Transverse colon (tissue), 4 donors: ENCODE results near the gene GLI1. TPM values are rescaled to one million over a fixed set of nuclear protein-coding genes. Genes with fewer than 3 reads are reported as not detected.

Source experiments
- DNase-seq: peaks from one replicate; pipeline ENCODE4 v3.0.0-alpha.2; 2019
- H3K27ac ChIP-seq, 4 donors: fragments of 200-600 bp; sonication (generic); 2 replicates each; pipeline ENCODE4 v1.5.1; 2016 to 2018; ENCODE audit warnings: inconsistent platforms in 4 of 4
- H3K27me3 ChIP-seq: fragments of 200-600 bp; sonication (generic); 2 replicates; pipeline ENCODE4 v1.5.1; 2017; ENCODE audit warnings: inconsistent platforms
- H3K36me3 ChIP-seq, 4 donors: fragments of 200-600 bp; sonication (generic); 2 replicates each; pipeline ENCODE4 v1.5.1; 2017 to 2019; ENCODE audit warnings: inconsistent platforms in 4 of 4
- H3K4me1 ChIP-seq, 4 donors: fragments of 200-600 bp; sonication (generic); 2 replicates each; pipeline ENCODE4 v1.5.1; 2017 to 2020; ENCODE audit warnings: inconsistent platforms in 4 of 4
- H3K4me3 ChIP-seq, 4 donors: fragments of 200-600 bp; sonication (generic); 1 replicate in 1 of 4; 2 replicates in 3 of 4; pipeline versions ENCODE4 v1.5.1 to v1.6.1; 2017 to 2019; ENCODE audit warnings: inconsistent platforms in 4 of 4
- H3K9me3 ChIP-seq, 2 donors: fragments of 200-600 bp; sonication (generic); 2 replicates each; pipeline ENCODE4 v1.5.1; 2017 to 2019; ENCODE audit warnings: inconsistent platforms in 2 of 2
- EP300 ChIP-seq: sonication (generic); formaldehyde crosslinking; IDR thresholded peaks from one replicate; pipeline ENCODE4 v1.6.1; 2017; ENCODE audit warnings: antibody characterized with exemption, low read depth
- POLR2A ChIP-seq: fragments of 450-650 bp; IDR thresholded peaks from one replicate; pipeline ENCODE4 v1.6.1; 2016; ENCODE audit warnings: antibody characterized with exemption, mild to moderate bottlenecking, moderate library complexity
- POLR2AphosphoS5 ChIP-seq, 3 donors: sonication (generic); formaldehyde crosslinking; IDR thresholded peaks; one replicate each; pipeline ENCODE4 v1.6.1; 2016; ENCODE audit warnings: antibody characterized with exemption in 3 of 3
- WGBS, 2 donors: methylation state at CpG; one replicate each; pipeline ENCODE4 v1.1.5; 2018; ENCODE audit warnings: low coverage in 1 of 2; 5-methylcytosine and 5-hydroxymethylcytosine counted together
- in situ Hi-C, 4 donors: fragments of 200-750 bp; cut with MboI; loops; one replicate each; pipeline versions ENCODE4 v1.15.0 to v1.15.1; 2017; ENCODE audit warnings: low sequenced_read_pairs in 3 of 4, low pct_ligation_motif_present in 1 of 4, low pct_unique_long_range_greater_than_20kb in 1 of 4
- intact Hi-C: fragments of 100-400 bp; cut with DNase I; formaldehyde crosslinking; loops from one replicate; pipeline ENCODE4 v1.15.1; 2023; ENCODE audit warnings: low total_unique reads
- total RNA-seq, 4 donors: library from RNA; depleted of rRNA; stranded (reverse); fragments of >200 nt; gene quantifications; one replicate each; pipeline ENCODE4 v1.1.0, GENCODE V29; 2016
- TF ChIP-seq, protein P1 (sequence below), 5 experiments: fragments of 200-600 bp in 3 of 5; fragments of 450-650 bp in 2 of 5; sonication (generic) in 3 of 5; IDR thresholded peaks; 1 replicate in 2 of 5; 2 replicates in 3 of 5; pipeline ENCODE4 v1.5.1; 2016 to 2017; ENCODE audit warnings: antibody characterized with exemption in 5 of 5, inconsistent platforms in 3 of 5, mild to moderate bottlenecking in 2 of 5, moderate library complexity in 1 of 5

The GLI1 gene
- total RNA-seq, 4 donors from 2014 or later = 0.41 to 1.2 (median 0.79) TPM; not detected in 1

DNA sequence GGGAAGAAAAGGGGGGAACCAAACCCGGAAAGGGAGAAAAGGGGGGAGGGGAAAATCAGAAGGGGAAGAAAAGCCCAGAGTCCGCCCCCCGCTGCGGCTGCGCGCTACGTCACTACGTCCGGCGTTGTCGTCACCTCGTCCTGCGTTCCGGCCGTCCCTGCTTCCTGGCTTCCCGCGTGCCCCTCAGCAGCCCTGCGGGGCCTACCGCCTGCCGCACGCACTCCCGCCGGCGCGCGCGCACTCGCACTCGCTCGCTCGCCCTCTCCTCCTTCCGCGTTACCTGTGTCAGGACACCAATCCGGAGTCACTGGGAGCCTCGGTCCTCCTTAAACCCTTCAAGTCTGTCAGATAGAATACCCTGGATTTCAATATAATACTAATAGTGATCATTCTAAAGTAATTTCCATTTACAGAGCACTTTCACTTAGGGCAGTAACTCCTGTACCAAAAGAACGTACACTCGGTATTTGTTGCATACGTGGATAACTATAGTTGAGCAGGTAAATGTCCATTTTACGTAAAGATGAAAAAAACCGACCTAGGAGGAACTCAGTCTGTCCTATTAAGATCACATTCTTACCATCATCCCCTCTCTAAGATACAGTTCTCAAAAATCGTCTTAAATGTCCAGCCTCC, 28.5 kb upstream of the GLI1 start, which contains the start of gene R3HDM2:
Gene R3HDM2, minus strand, starts transcription at position 113 of the 636 bp plus-strand sequence. CDS start 120,615 bp downstream, outside the sequence.
- in situ Hi-C loops = loop anchor here in 1 of 4 donors (25.0 kb wide), 1 partner anchor 119 kb away; no protein-coding TSS in a partner anchor
- DNase-seq = peak; percentile 97
- Histone ChIP-seq H3K27me3 (no peaks in the 10 kb centered on the region), H3K9me3 (no peaks in the 10 kb centered on the region), H3K36me3 (no peaks in the 10 kb centered on the region), H3K27ac (peak within 1 kb of the TSS; percentile 94 to 98 (median 96)), H3K4me3 (peak within 1 kb of the TSS; percentile 75 to 89 (median 78)), H3K4me1 (peaks cover 5 to 22% (median 8%) of the 10 kb centered on the region in 4 donors)
- TF ChIP-seq POLR2A (peak; percentile 95), POLR2AphosphoS5 (IDR thresholded peaks at IDR 0.05) (peak; percentile 94 to 97 (median 96)), EP300 (peak; percentile 22)
- TF ChIP-seq, protein P1, sequence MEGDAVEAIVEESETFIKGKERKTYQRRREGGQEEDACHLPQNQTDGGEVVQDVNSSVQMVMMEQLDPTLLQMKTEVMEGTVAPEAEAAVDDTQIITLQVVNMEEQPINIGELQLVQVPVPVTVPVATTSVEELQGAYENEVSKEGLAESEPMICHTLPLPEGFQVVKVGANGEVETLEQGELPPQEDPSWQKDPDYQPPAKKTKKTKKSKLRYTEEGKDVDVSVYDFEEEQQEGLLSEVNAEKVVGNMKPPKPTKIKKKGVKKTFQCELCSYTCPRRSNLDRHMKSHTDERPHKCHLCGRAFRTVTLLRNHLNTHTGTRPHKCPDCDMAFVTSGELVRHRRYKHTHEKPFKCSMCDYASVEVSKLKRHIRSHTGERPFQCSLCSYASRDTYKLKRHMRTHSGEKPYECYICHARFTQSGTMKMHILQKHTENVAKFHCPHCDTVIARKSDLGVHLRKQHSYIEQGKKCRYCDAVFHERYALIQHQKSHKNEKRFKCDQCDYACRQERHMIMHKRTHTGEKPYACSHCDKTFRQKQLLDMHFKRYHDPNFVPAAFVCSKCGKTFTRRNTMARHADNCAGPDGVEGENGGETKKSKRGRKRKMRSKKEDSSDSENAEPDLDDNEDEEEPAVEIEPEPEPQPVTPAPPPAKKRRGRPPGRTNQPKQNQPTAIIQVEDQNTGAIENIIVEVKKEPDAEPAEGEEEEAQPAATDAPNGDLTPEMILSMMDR (IDR thresholded peaks at IDR 0.05) = no peak
- intact Hi-C loops = no loop called here
- 0 to 1% methylated on average over 7 to 41 of the region's 41 CpGs for WGBS, 2 donors

DNA sequence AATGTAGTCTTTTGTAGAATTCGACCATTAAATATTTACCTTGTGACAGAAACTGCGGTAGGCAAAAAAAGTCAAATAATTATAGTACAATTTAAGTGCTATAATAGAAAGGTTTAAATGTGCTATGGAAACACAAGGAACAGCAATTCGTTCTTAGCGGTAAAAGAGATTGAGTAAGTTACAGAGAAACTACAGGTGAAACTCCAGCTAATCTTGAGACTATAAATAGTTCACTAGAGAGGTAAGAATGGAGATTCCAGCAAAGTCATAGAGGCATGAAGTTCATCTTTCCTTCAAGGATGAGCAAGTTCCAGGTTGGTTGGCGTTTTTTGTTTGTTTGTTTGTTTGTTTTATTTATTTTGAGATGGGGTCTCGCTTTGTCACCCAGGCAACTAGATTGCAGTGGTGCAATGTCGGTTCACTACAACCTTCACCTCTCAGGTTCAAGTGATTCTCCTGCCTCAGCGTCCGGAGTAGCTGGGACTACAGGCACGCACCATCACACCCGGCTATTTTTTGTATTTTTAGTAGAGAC, 27.9 kb upstream of the GLI1 start:
- Histone ChIP-seq H3K9me3 (no peaks in the 10 kb centered on the region), H3K4me3 (peak overlapping the region in 3 of 4 donors; percentile 75 to 78 (median 77)), H3K27ac (peak overlapping the region; percentile 94 to 98 (median 96)), H3K4me1 (peaks cover 5 to 22% (median 8%) of the 10 kb centered on the region in 4 donors), H3K36me3 (no peaks in the 10 kb centered on the region), H3K27me3 (no peaks in the 10 kb centered on the region)
- WGBS, 2 donors = 77 to 78% methylated on average over 7 to 11 of the region's 11 CpGs
- no peak for DNase-seq
- intact Hi-C loops (no loop called here), in situ Hi-C loops (loop anchor here in 1 of 4 donors (25.0 kb wide), 1 partner anchor 119 kb away; no protein-coding TSS in a partner anchor)
- no peak for TF ChIP-seq POLR2A

- WGBS, 2 donors = 73 to 79% methylated on average over 3 of the region's 3 CpGs
- H3K4me1 ChIP-seq = peaks cover 5 to 22% (median 8%) of the 10 kb centered on the region in 4 donors
- no peaks in the 10 kb centered on the region for H3K27me3 ChIP-seq
- no peaks in the 10 kb centered on the region for H3K9me3 ChIP-seq
- DNase-seq = no peak
- intact Hi-C loops = no loop called here
- TF ChIP-seq EP300 = no peak
- TF ChIP-seq, protein P1 (IDR thresholded peaks at IDR 0.05) = no peak
- no peak for TF ChIP-seq POLR2A
- TF ChIP-seq POLR2AphosphoS5 (IDR thresholded peaks at IDR 0.05) = no peak
- in situ Hi-C loops = loop anchor here in 1 of 4 donors (25.0 kb wide), 1 partner anchor 121 kb away; no protein-coding TSS in a partner anchor
- H3K36me3 ChIP-seq = no peaks in the 10 kb centered on the region
- H3K27ac ChIP-seq = no peak overlapping the region
- no peak overlapping the region for H3K4me3 ChIP-seq
These were observed 26.2 kb upstream of the GLI1 start for GRCh38 chr12:57433370-57433769.

GRCh38 chr12:57434517-57435223, 24.9 kb upstream of the GLI1 start, which contains the start of gene INHBC:
TSS of gene INHBC (plus strand) at chr12:57434784. CDS start at chr12:57434887, 103 bp downstream.
- DNase-seq = no peak
- H3K9me3 ChIP-seq = no peaks in the 10 kb centered on the region
- no peaks in the 10 kb centered on the region for H3K36me3 ChIP-seq
- no peak within 1 kb of the TSS for H3K27ac ChIP-seq
- in situ Hi-C loops = loop anchor here in 1 of 4 donors (25.0 kb wide), 1 partner anchor 122 kb away; no protein-coding TSS in a partner anchor
- no peaks in the 10 kb centered on the region for H3K27me3 ChIP-seq
- 60 to 76% methylated on average over 1 to 8 of the region's 8 CpGs for WGBS, 2 donors
- no peak within 1 kb of the TSS for H3K4me3 ChIP-seq
- TF ChIP-seq POLR2A = no peak
- H3K4me1 ChIP-seq = peaks cover 0 to 10% (median 2%) of the 10 kb centered on the region in 4 donors
- intact Hi-C loops = no loop called here
